Muscle layer of colon (tissue), 2 donors: Measurements from ENCODE around the gene SYNE1.

Source experiments
- H3K27ac ChIP-seq: one replicate; pipeline ENCODE4 v1.7.0; 2013; ENCODE audit warnings: low read depth, mild to moderate bottlenecking, low read length, moderate library complexity
- H3K27me3 ChIP-seq, 2 donors: one replicate each; pipeline ENCODE4 v1.7.0; 2013; ENCODE audit warnings: low read length in 2 of 2, mild to moderate bottlenecking in 2 of 2; ENCODE audit not compliant: insufficient read depth in 2 of 2, control insufficient read depth in 1 of 2
- H3K36me3 ChIP-seq: one replicate; pipeline ENCODE4 v1.7.0; 2013; ENCODE audit warnings: mild to moderate bottlenecking, low read length; ENCODE audit not compliant: insufficient read depth
- H3K4me1 ChIP-seq: one replicate; pipeline ENCODE4 v1.7.0; 2013; ENCODE audit warnings: mild to moderate bottlenecking, low read length; ENCODE audit not compliant: insufficient read depth
- H3K4me3 ChIP-seq, 2 donors: one replicate each; pipeline ENCODE4 v1.7.0; 2013; ENCODE audit warnings: low read length in 2 of 2, low read depth in 1 of 2, mild to moderate bottlenecking in 1 of 2, moderate library complexity in 1 of 2
- H3K9ac ChIP-seq: one replicate; pipeline ENCODE4 v1.7.0; 2013; ENCODE audit warnings: low read length
- H3K9me3 ChIP-seq: one replicate; pipeline ENCODE4 v1.7.0; 2013; ENCODE audit warnings: mild to moderate bottlenecking, low read length
- donor health status: abdominal sarcoma.
- donor health status: Adenocarcinoma of cecum.

Gene SYNE1

GRCh38 chr6:152265651-152266050, 371.5 kb downstream of the SYNE1 start:
- Histone ChIP-seq H3K9ac (no peak overlapping the region), H3K4me3 (no peak overlapping the region), H3K27ac (no peak overlapping the region), H3K36me3 (peaks cover 40% of the 10 kb centered on the region), H3K9me3 (no peaks in the 10 kb centered on the region), H3K4me1 (peaks cover 13% of the 10 kb centered on the region), H3K27me3 (no peaks in the 10 kb centered on the region)

GRCh38 chr6:152263582-152263981, 373.6 kb downstream of the SYNE1 start:
- peaks cover 53% of the 10 kb centered on the region for H3K36me3 ChIP-seq

DNA sequence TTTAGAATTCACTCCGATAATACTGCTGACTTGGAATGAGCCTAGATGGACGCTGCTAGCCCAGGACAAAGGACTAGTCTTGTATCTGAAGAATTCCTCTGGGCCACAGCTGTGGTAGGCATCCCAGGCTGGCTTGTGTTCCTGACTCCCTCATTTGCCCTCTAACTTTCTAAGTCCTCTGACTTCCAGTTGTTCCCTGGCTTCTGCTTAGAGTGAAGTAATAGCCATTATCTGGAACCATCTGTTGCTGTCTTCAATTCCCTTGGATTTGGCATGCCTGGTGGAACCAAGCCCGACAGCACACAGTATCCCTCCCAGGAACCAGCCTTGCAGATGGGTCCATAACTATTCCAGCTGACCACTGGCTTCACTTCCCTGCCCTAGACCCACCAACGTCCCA, 376.0 kb downstream of the SYNE1 start:
- H3K9ac ChIP-seq = no peak overlapping the region
- no peaks in the 10 kb centered on the region for H3K27me3 ChIP-seq
- no peak overlapping the region for H3K4me3 ChIP-seq
- peaks cover 55% of the 10 kb centered on the region for H3K36me3 ChIP-seq
- H3K4me1 ChIP-seq = peaks cover 2% of the 10 kb centered on the region
- H3K27ac ChIP-seq = no peak overlapping the region
- no peaks in the 10 kb centered on the region for H3K9me3 ChIP-seq

More at GRCh38 chr6:152263582-152263981, 373.6 kb downstream of the SYNE1 start:
- Histone ChIP-seq H3K27ac (no peak overlapping the region), H3K9me3 (no peaks in the 10 kb centered on the region), H3K27me3 (no peaks in the 10 kb centered on the region), H3K4me3 (no peak overlapping the region), H3K4me1 (peaks cover 12% of the 10 kb centered on the region), H3K9ac (no peak overlapping the region)

DNA sequence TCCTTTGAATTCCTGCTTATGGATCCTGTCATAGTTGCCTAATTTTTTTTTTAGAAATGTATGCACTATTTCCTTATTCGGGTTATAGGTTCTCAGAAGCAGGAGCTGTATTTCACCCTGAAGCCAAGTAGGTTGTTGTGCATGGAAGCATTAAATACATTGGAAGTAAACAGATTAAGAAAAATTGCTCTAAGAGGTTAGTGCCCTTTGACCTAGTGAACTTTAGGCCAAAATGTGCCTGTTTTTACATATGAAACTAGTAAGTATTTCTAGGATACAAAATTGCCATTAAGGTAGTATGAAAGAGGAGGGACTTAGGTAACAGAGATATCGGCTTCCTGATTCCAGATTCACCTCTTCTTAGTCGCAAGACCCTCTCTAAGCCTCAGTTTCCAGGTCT, 377.9 kb downstream of the SYNE1 start:
- no peak overlapping the region for H3K27ac ChIP-seq
- H3K36me3 ChIP-seq = peaks cover 70% of the 10 kb centered on the region

GRCh38 chr6:152257581-152257980, 379.6 kb downstream of the SYNE1 start:
- H3K4me1 ChIP-seq = no peaks in the 10 kb centered on the region
- H3K4me3 ChIP-seq = no peak overlapping the region
- no peaks in the 10 kb centered on the region for H3K27me3 ChIP-seq
- no peak overlapping the region for H3K27ac ChIP-seq
- H3K9ac ChIP-seq = no peak overlapping the region
- H3K36me3 ChIP-seq = peaks cover 62% of the 10 kb centered on the region
- no peaks in the 10 kb centered on the region for H3K9me3 ChIP-seq

More for the DNA sequence above, 377.9 kb downstream of the SYNE1 start:
- H3K4me3 ChIP-seq = no peak overlapping the region
- no peaks in the 10 kb centered on the region for H3K4me1 ChIP-seq
- no peak overlapping the region for H3K9ac ChIP-seq
- no peaks in the 10 kb centered on the region for H3K27me3 ChIP-seq
- no peaks in the 10 kb centered on the region for H3K9me3 ChIP-seq

DNA sequence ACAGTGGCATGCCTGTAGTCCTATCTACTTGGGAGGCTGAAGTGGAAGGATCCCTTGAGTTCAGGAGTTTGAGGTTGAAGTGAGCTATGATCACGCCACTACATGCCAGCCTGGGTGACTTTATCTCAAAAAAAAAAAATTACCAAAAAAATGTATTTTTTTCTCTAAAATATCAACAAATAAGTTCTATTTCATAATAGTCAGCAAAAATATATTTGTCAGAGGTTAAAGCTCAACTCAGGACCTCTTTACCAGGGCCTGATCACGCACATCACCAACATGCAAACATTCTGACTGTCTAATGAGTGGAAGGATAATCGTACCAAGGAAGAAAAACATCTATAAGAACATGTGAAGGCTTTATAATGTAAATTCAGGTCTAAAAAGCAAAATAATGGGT, 387.0 kb downstream of the SYNE1 start:
- Histone ChIP-seq H3K27ac (no peak overlapping the region), H3K27me3 (no peaks in the 10 kb centered on the region), H3K36me3 (peaks cover 31% of the 10 kb centered on the region), H3K9me3 (no peaks in the 10 kb centered on the region), H3K4me1 (peaks cover 30% of the 10 kb centered on the region), H3K9ac (no peak overlapping the region), H3K4me3 (no peak overlapping the region)

GRCh38 chr6:152248980-152249379, 388.2 kb downstream of the SYNE1 start:
- Histone ChIP-seq H3K9me3 (no peaks in the 10 kb centered on the region), H3K9ac (no peak overlapping the region), H3K27me3 (no peaks in the 10 kb centered on the region), H3K4me3 (no peak overlapping the region), H3K27ac (no peak overlapping the region), H3K36me3 (peaks cover 31% of the 10 kb centered on the region), H3K4me1 (peaks cover 35% of the 10 kb centered on the region)

DNA sequence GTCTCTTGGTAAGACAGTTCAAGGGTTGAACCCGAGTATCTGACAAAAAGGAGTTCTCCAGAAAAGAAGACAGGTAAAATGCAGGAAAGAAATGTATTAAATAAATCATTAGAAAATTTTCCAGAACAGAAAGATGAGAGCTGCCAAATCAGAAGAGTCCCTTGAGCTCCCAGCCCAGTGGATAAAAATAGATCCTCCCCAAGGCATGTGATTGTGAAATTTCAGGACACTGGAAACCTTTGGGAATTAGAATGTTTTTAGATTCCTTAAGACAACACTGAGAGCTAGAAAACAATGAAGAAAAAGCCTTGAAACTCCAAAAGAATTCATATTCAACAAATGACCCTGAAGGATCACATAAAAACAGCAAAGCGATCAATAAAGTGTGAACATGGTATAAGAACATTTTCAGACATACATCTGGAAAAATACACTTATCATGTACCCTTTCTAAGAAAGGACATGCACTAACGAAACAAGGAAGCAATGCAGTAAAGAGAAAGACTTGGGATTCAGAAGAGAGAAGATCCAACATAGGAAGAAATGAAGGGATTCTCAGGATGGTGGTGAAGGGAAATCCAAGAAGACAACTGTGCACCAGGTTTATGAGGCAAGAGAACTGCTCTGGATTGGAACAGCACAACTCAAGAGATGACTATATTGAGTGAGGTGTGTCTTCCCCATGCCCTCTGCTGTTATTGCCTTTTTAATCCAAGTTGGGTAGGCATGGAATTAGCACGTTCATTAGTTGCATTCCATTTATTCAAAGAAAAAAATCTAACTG, 390.4 kb downstream of the SYNE1 start:
- H3K9ac ChIP-seq = no peak overlapping the region
- peak overlapping the region in 1 of 2 donors; percentile 14 for H3K4me3 ChIP-seq
- no peak overlapping the region for H3K27ac ChIP-seq
- no peaks in the 10 kb centered on the region for H3K27me3 ChIP-seq
- peaks cover 36% of the 10 kb centered on the region for H3K36me3 ChIP-seq
- no peaks in the 10 kb centered on the region for H3K9me3 ChIP-seq
- peaks cover 35% of the 10 kb centered on the region for H3K4me1 ChIP-seq

DNA sequence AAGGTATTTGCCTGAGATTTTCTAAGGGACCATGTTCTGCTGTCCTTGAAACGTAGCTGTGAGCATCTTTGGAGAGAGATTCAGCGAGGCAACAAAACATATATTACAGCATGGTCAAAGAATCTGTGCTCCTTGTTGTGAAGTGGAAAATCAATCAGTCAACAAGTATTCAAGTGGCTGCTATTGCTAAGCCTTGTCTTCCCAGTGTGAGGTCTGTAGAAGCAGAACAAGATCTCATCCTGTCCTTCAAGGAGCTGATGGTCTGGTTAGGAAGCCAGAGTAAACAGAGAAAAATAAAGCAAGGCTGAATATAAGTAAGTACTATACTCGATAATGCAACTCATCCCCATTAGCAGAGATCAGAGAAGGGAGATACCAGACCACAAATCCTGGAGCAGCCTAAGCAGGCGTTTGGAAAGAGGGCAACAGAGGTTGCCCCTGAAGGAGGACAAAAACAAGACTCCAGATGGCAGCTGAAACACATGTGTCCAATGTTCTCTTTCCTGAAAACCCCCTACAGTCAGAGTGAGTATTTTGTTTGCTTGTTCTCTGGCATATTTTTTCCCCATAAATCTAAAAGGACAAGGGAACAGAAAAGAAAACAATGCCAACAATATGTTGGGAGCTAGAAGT, 392.0 kb downstream of the SYNE1 start:
- H3K27me3 ChIP-seq = no peaks in the 10 kb centered on the region
- H3K27ac ChIP-seq = no peak overlapping the region
- H3K4me1 ChIP-seq = peaks cover 35% of the 10 kb centered on the region
- H3K36me3 ChIP-seq = peaks cover 47% of the 10 kb centered on the region
- H3K9ac ChIP-seq = no peak overlapping the region
- no peak overlapping the region for H3K4me3 ChIP-seq
- H3K9me3 ChIP-seq = no peaks in the 10 kb centered on the region

DNA sequence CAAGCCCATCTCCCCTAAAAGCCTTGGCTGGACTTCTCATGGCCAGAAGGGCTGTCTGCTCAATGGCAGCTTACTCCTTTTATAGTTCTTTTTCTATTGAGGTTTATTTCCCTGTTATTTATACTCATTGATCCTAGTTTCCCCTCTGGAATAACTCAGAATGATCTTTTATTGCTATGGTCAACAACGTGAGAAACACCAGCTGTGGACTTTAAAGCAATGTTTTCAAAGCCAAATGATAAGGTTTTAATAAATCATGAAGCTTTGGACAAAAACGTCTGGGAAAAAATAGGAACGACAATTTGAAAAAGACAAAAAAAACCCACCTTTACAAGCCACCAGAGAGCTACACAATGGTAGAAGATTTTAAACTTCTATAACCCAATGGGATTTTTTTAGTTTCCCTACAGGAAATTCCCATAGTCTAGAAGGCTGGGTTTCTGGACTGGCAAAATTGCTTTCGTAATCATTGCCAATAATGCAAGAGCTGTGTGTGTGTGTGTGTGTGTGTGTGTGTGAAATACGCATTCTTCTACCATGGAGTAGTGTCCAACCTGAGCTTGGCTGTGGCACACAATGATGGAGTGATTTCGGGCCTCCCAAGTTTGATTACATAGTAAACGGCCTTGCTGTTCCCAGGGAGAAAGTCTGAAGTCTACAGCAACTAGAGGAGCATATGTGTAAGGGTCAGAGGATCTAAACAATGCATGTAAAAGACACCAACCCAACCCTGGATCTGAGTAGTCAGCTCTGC, 396.0 kb downstream of the SYNE1 start:
- H3K36me3 ChIP-seq = peaks cover 65% of the 10 kb centered on the region
- H3K27me3 ChIP-seq = no peaks in the 10 kb centered on the region
- peaks cover 14% of the 10 kb centered on the region for H3K4me1 ChIP-seq
- H3K4me3 ChIP-seq = no peak overlapping the region
- H3K9ac ChIP-seq = no peak overlapping the region
- H3K9me3 ChIP-seq = no peaks in the 10 kb centered on the region
- no peak overlapping the region for H3K27ac ChIP-seq

DNA sequence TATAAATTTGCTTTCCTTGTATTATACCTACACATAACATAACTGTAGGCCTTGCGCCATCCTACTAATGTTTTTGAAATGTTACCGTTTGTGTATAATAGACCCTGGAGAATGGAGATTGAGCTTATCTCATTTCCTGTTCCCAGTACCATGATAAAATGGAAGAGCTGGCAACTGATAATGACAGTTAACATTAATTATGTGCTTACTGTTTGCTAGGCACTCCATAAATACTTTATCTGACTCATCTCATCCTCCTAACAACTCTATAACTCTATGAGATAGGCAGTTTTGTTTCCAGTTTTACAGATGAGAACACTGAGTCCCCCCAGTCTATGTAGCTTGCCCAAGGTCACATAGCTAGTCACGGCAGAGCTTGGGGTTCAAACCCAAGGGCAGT, 396.7 kb downstream of the SYNE1 start:
- Histone ChIP-seq H3K27me3 (no peaks in the 10 kb centered on the region), H3K9ac (no peak overlapping the region), H3K27ac (no peak overlapping the region), H3K36me3 (peaks cover 72% of the 10 kb centered on the region), H3K4me3 (no peak overlapping the region), H3K9me3 (no peaks in the 10 kb centered on the region), H3K4me1 (peaks cover 8% of the 10 kb centered on the region)
